ENCODE measurements around the gene SCCPDH.

The SCCPDH gene

GRCh38 chr1:246794828-246795671 is 70.8 kb downstream of the SCCPDH start:
- no peak for TF ChIP-seq EZH2phosphoT487 (IDR thresholded peaks at IDR 0.05; ENCODE audit: low read depth)
- TF ChIP-seq, protein P1, sequence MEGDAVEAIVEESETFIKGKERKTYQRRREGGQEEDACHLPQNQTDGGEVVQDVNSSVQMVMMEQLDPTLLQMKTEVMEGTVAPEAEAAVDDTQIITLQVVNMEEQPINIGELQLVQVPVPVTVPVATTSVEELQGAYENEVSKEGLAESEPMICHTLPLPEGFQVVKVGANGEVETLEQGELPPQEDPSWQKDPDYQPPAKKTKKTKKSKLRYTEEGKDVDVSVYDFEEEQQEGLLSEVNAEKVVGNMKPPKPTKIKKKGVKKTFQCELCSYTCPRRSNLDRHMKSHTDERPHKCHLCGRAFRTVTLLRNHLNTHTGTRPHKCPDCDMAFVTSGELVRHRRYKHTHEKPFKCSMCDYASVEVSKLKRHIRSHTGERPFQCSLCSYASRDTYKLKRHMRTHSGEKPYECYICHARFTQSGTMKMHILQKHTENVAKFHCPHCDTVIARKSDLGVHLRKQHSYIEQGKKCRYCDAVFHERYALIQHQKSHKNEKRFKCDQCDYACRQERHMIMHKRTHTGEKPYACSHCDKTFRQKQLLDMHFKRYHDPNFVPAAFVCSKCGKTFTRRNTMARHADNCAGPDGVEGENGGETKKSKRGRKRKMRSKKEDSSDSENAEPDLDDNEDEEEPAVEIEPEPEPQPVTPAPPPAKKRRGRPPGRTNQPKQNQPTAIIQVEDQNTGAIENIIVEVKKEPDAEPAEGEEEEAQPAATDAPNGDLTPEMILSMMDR (IDR thresholded peaks at IDR 0.05; ENCODE audit: low read depth, low read length) = no peak
- no peaks in the 10 kb centered on the region for H4K20me1 ChIP-seq (ENCODE audit: insufficient read depth, low read length)
- H2AFZ ChIP-seq (ENCODE audit: low read depth, low read length) = no peak overlapping the region
- H3K27ac ChIP-seq (ENCODE audit: low read length) = no peak overlapping the region
- H3K79me2 ChIP-seq (ENCODE audit: low read length) = no peaks in the 10 kb centered on the region
- no peaks in the 10 kb centered on the region for H3K4me1 ChIP-seq (ENCODE audit: low read length)
- H3K9ac ChIP-seq (ENCODE audit: low read length) = no peak overlapping the region
- H3K27me3 ChIP-seq (ENCODE audit: low read depth, low read length) = no peaks in the 10 kb centered on the region
- no peaks in the 10 kb centered on the region for H3K36me3 ChIP-seq (replicated peaks; ENCODE audit: low read depth, low read length)
- H3K4me2 ChIP-seq (ENCODE audit: low read length) = no peak overlapping the region
- no peaks in the 10 kb centered on the region for H3K9me3 ChIP-seq (ENCODE audit: insufficient read depth, low read length)
- no peak overlapping the region for H3K4me3 ChIP-seq (ENCODE audit: low read length)

DNA sequence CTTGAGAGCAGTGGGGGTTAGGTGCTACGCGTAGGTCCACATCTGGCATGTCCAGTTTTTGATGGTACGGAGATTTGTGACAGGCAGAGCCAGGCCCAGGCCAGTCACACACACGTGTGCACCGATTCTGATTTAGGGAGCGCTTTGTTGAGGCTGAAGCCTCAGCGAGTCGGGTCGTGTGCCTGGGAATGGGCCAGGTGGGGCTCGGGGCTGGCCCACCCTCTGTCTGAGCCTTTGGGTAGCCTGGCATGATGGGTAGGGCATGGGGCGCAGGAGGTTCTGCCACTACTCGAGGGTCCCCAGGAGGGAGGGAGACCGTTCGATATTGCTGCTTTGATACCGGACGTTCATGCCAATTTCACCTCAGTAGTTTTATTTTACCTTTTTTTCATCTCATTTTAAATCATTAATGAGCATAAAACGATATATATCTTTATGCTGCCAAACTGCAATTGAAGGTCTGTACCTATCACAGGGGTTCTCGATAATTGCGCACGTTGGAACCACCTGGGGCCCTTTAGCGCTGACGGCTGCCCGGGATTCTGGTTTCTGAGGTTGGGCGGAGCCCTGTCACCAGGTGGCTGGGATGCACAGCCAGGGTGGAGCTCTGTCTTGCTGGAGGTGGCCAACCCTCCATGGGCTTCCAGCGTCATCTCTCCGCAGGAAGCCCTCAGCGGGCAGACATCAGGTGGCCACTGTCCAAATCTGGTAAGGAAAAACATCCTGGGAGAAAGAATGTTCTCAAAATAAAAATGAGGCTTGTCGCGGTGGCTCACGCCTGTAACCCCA is 71.9 kb downstream of the SCCPDH start:
- no peaks in the 10 kb centered on the region for H3K4me1 ChIP-seq (ENCODE audit: low read length)
- no peaks in the 10 kb centered on the region for H3K9me3 ChIP-seq (ENCODE audit: insufficient read depth, low read length)
- H2AFZ ChIP-seq (ENCODE audit: low read depth, low read length) = no peak overlapping the region
- H3K9ac ChIP-seq (ENCODE audit: low read length) = no peak overlapping the region
- no peaks in the 10 kb centered on the region for H4K20me1 ChIP-seq (ENCODE audit: insufficient read depth, low read length)
- H3K27me3 ChIP-seq (ENCODE audit: low read depth, low read length) = no peaks in the 10 kb centered on the region
- H3K36me3 ChIP-seq (replicated peaks; ENCODE audit: low read depth, low read length) = no peaks in the 10 kb centered on the region
- no peaks in the 10 kb centered on the region for H3K79me2 ChIP-seq (ENCODE audit: low read length)
- TF ChIP-seq, protein P1 (IDR thresholded peaks at IDR 0.05; ENCODE audit: low read depth, low read length) = no peak
- no peak for TF ChIP-seq EZH2phosphoT487 (IDR thresholded peaks at IDR 0.05; ENCODE audit: low read depth)
- no peak overlapping the region for H3K27ac ChIP-seq (ENCODE audit: low read length)
- no peak overlapping the region for H3K4me2 ChIP-seq (ENCODE audit: low read length)
- no peak overlapping the region for H3K4me3 ChIP-seq (ENCODE audit: low read length)

DNA sequence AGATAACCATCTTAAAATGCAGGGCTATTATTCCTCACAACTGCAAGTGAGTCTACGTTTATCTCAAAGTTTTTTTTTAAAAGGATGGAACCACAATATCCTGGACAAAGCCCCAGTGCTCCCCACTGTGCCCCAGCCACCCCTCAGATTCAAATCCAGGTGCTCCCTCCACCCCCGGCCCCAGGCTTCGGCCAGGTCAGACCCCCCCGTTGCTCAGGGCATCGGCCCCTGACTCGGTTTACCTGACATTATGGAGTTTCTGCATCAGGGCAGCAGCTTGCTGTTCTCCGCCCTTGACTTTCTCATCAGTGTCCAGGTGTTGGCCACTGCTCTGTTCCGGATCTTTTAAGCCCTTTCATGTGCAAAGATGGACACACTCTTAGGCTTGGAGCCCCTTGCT is 72.9 kb downstream of the SCCPDH start:
- no peak overlapping the region for H3K4me3 ChIP-seq (ENCODE audit: low read length)
- no peaks in the 10 kb centered on the region for H3K79me2 ChIP-seq (ENCODE audit: low read length)
- no peak overlapping the region for H3K27ac ChIP-seq (ENCODE audit: low read length)
- H3K4me1 ChIP-seq (ENCODE audit: low read length) = no peaks in the 10 kb centered on the region
- no peak for TF ChIP-seq EZH2phosphoT487 (IDR thresholded peaks at IDR 0.05; ENCODE audit: low read depth)
- TF ChIP-seq, protein P1 (IDR thresholded peaks at IDR 0.05; ENCODE audit: low read depth, low read length) = no peak
- no peak overlapping the region for H2AFZ ChIP-seq (ENCODE audit: low read depth, low read length)
- H4K20me1 ChIP-seq (ENCODE audit: insufficient read depth, low read length) = no peaks in the 10 kb centered on the region
- no peaks in the 10 kb centered on the region for H3K9me3 ChIP-seq (ENCODE audit: insufficient read depth, low read length)
- H3K9ac ChIP-seq (ENCODE audit: low read length) = no peak overlapping the region
- no peak overlapping the region for H3K4me2 ChIP-seq (ENCODE audit: low read length)
- H3K36me3 ChIP-seq (replicated peaks; ENCODE audit: low read depth, low read length) = no peaks in the 10 kb centered on the region
- no peaks in the 10 kb centered on the region for H3K27me3 ChIP-seq (ENCODE audit: low read depth, low read length)

GRCh38 chr1:246797597-246797996 is 73.4 kb downstream of the SCCPDH start:
- no peaks in the 10 kb centered on the region for H3K36me3 ChIP-seq (replicated peaks; ENCODE audit: low read depth, low read length)
- no peak overlapping the region for H3K4me3 ChIP-seq (ENCODE audit: low read length)
- no peak overlapping the region for H3K4me2 ChIP-seq (ENCODE audit: low read length)
- TF ChIP-seq, protein P1 (IDR thresholded peaks at IDR 0.05; ENCODE audit: low read depth, low read length) = no peak
- no peak for TF ChIP-seq EZH2phosphoT487 (IDR thresholded peaks at IDR 0.05; ENCODE audit: low read depth)
- no peaks in the 10 kb centered on the region for H3K27me3 ChIP-seq (ENCODE audit: low read depth, low read length)
- H3K9me3 ChIP-seq (ENCODE audit: insufficient read depth, low read length) = no peaks in the 10 kb centered on the region
- no peak overlapping the region for H3K9ac ChIP-seq (ENCODE audit: low read length)
- H3K4me1 ChIP-seq (ENCODE audit: low read length) = no peaks in the 10 kb centered on the region
- H3K27ac ChIP-seq (ENCODE audit: low read length) = no peak overlapping the region
- H3K79me2 ChIP-seq (ENCODE audit: low read length) = no peaks in the 10 kb centered on the region
- H2AFZ ChIP-seq (ENCODE audit: low read depth, low read length) = no peak overlapping the region
- no peaks in the 10 kb centered on the region for H4K20me1 ChIP-seq (ENCODE audit: insufficient read depth, low read length)
